Measurements from ENCODE around the gene ABCA4. TPM values are rescaled to one million over a fixed set of nuclear protein-coding genes. Genes with fewer than 3 reads are reported as not detected.
"Not testable (repeated sequence)": the region's sequence is repeated elsewhere in the genome, so short reads cannot be mapped to it uniquely, and the experiment has no call there.

The ABCA4 gene
- polyA plus RNA-seq, 1 donor: 11.4 TPM

GRCh38 chr1:94004924-94005323 is 116.0 kb downstream of the ABCA4 start:
- DNase-seq: no peak

GRCh38 chr1:94002046-94002787 is 118.7 kb downstream of the ABCA4 start:
- no peak for DNase-seq

GRCh38 chr1:94001397-94002045 is 119.4 kb downstream of the ABCA4 start:
- no peak for DNase-seq

- DNase-seq: no peak
Observed at GRCh38 chr1:94000510-94001282, 120.3 kb downstream of the ABCA4 start.

DNA sequence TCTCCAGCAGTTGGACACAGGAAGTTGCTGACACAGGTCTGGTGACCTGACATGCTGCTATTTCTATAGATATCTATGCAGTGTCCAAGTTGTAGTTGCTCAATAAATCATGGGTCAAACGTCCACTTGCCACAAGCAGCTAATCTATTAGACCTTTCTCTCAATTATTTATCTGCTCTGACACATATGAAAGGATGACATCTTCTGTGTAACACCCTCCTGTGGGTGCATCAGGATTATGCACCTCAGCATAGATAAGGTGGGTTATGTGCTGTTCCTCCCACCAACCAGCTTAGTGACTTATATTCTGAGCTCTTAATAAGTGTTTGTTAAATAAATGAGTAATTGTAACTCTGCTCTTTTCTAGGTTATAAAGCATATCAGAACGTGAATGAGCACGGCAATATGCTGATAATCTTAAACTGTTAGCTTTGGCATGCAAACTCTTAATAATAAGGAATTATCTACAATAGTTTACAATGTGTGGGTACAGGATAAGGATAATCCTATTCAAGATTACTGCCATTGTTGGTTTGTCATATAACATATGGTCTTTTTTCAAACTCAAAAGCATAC is 121.0 kb downstream of the ABCA4 start:
- no peak for DNase-seq

DNA sequence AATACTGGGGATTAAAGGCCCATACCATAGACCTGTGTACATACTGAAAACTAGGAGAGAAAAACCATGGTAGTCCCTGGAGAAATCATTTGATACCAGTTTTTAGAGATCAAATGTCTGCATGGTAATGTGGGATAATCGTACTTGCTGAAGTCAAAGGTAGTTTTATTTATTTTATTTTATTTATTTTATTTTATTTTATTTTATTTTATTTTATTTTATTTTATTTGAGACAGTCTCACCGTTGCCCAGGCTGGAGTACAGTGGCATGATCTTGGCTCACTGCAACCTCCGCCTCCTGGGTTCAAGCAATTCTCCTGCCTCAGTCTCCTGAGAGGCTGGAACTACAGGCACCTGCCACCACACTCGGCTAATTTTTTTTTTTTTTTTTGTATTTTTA is 122.4 kb downstream of the ABCA4 start:
- not testable (repeated sequence) for DNase-seq

GRCh38 chr1:93997756-93998155 is 123.2 kb downstream of the ABCA4 start:
- no peak for DNase-seq

GRCh38 chr1:93995837-93996536 is 125.0 kb downstream of the ABCA4 start:
- no peak for DNase-seq

DNA sequence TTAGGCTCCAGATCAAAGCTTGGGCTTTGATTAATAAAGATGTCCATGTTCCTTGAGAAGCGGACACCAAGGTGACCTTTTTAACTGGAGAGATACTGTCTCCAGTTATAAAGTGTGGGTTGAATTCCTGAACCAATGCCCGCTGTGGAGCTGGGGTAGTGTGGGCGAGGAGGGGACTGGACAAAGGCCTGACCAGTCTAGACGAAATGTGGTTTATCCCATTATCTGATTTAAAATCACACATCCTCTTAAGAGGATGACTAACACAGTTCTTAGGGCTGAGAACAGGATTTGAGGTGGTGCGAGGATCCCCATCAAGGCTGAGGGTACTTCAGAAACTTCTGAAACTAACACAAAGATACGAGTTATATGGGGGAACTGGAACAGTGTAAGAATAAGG is 127.2 kb downstream of the ABCA4 start:
- DNase-seq: no peak

GRCh38 chr1:93992954-93993353 is 128.0 kb downstream of the ABCA4 start:
- DNase-seq: no peak

DNA sequence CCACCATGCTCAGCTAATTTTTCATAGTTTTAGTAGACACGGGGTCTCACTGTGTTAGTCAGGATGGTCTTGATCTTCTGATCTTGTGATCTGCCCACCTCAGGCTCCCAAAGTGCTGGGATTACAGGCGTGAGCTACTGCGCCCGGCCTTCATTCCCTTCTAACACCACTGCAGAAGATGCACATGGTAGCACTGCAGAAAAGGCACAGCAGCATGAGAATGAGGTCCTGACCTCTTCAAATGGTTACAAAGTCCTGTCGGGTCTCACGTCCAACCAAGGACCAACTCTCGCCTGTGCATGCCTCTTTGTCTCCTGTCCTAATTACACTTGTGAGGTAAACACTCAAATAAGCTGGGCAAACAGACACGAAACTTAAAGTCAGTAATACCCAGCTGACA is 128.8 kb downstream of the ABCA4 start:
- no peak for DNase-seq

DNA sequence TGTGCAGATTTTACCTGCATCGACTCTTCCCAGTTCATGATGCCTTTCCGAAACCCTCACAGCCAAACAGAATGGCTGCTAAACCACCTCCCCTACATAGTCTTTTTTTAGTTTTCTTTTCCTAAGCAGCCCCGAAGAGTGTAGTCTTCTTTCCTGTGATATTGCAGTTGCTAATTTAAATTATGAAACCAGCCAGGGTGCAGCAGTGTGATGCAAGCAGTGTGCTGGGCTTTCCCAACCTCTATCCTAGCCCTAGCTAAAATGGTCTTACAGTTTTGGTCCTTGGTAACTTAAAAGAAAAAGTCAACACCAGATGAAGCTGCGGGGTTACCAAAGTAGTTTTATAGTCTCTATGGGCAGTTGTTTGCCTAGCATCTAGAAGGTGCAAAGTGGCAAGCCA is 129.7 kb downstream of the ABCA4 start:
- DNase-seq: no peak

GRCh38 chr1:93990477-93990876 is 130.5 kb downstream of the ABCA4 start:
- DNase-seq: not testable (repeated sequence)

GRCh38 chr1:93990010-93990409 is 130.9 kb downstream of the ABCA4 start:
- no peak for DNase-seq

DNA sequence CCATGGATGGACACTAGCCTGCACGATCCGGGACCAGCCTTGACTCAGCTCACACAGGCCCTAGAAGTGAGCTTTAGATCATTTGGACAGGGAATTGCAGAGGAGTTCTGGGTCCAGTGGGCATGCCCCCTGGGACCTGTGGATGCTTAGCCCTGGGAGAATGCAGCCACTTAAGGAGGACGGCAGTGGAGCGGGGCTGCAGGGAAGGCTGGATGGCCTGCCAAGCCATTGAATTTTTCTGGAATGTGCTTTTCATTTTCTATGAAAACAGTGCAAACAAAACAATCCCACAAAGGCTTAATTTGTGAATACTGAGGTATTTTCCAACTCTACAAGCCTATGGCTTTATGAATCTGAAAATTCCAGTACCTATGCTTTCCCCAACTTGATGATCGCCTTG is 131.3 kb downstream of the ABCA4 start:
- no peak for DNase-seq

DNA sequence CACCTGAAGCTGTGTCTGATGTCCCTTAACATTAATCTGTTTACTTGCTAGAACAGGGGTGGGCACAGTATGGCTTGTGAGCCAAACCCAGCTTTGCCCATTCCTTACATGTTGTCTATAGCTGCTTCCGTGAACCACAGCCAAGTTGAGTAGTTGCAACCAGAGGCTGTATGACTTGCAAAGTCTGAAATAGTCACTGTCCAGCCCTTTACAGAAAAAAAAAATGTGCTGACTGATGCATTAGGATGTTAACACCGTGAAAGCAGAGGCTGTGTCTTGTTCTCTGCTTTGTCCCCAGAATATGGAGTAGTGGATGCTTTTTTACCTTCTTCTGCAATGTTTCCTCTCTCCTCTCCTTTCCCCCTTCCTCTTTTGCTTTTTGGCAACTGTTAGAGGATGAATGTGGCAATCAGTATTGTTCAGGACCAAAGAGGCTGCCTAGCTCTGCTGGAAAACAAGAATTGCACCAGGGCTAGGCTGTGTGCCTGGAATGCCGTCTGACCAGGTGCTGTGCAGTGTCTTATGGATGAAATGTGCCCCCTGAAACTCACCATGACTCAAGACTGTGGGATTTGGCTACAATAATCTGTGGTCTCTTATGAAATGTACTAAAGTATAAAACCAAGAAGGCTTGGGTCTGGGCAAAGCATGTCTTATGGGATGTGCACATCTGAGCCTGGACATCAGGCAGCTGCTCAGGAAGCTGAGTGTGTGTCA is 132.2 kb downstream of the ABCA4 start:
- DNase-seq: no peak

DNA sequence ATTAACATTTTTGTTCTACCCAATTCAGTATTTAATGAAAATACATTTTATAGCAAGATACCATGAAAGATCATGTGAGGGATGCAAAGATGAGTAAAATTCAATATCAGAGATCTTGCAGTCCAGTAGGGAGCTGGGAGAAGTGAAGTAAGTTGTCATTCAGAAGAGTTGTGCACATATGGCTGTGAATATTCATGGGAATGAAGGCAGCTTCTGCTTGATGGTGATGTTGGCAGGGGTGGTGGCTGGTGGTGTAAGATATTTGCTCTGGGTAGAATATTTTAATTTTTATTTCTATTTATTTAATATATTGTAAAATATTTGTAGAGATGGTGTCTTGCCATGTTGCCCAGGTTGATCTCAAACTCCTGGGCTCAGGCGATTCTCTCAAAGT is 139.7 kb downstream of the ABCA4 start:
- DNase-seq: no peak

DNA sequence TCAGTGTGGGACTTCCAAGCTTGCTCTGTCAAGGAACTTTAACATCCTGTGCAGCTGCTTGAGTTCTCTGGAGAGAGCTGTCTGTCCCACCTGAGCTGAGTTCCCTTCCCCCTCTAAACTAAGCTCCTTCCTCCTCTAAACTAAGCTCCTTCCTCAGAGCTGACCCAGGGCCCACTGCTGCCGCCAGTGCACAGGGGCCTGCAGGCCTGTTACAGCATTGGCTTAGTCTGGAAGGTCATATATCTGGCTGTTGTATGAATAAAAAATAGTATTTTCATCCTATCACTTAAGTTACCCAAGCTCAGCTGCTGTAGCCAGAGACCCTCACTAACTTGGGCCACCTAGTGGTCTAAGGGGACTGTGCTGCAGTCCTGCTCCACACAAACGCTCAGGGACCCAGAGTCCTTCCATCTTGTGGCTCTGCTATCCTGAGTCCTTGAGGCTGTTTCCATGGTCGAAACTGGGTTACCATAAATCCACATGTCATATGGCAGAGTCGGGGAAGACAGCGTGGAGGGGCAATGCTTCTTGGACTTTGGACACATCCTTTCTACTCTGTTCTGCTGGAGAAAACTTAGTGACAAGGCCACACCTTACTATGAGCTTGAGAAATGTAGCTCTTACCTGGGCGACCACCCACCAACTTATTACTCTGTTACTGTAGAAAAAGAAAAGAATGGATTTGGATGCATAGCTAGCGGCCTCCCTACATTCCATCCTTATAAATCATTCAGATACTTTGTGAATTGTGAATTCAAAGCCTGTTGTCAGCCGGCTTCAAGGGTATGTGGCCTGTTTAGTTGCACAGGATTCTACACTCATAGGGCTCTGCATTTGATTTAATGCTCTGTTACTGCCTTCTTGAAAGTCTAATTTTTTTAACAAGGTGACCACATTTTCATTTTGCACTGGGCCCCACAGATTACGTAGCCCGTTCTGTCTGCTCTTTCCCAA is 140.4 kb downstream of the ABCA4 start:
- DNase-seq: no peak

DNA sequence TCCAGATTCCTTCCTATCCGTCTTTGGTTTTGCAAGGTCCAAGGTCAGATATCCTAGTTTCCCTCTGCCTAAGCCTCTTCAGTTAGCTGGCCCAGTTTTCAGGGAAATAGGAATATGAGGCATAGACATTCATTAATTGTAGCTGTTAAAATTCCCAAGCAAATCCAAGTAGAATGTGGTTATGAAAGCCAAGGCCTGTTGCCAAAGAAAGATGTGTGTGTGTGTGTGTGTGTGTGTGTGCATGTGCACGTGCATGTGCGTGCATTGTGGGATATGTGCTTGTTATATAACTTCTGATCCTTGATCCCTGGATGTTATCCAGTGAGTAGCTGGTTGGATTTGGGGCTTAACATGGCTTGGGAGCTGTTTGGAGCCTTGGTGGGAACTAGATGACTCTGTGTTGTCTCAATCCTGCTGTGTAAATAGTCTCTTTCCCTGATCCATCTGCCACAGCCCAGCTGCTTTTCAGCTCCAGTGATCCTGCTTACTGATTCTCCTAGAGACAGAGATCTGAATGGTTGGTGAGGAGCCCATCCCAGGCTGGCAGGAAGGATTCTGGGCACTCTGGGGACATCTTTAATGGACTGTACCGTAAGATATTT is 141.1 kb downstream of the ABCA4 start:
- no peak for DNase-seq
